SK-N-SH (cell line): ENCODE data around the gene RAI1.

Source experiments
- EZH2phosphoT487 ChIP-seq: fragments of 200-600 bp; sonication (generic); IDR thresholded peaks from 2 replicates; pipeline ENCODE4 v1.6.1; 2017; ENCODE audit warnings: low read depth, mixed run types, mild to moderate bottlenecking, antibody characterized with exemption, moderate library complexity, borderline replicate concordance
- GABPA ChIP-seq: IDR thresholded peaks from 2 replicates; pipeline ENCODE4 v1.4.0; 2012; ENCODE audit warnings: low read depth, mild to moderate bottlenecking
- GATA2 ChIP-seq: sonication (generic); formaldehyde crosslinking; IDR thresholded peaks from 2 replicates; pipeline ENCODE4 v1.5.0; 2020; ENCODE audit warnings: mild to moderate bottlenecking, missing genetic modification reagents
- JUND ChIP-seq: IDR thresholded peaks from 2 replicates; pipeline ENCODE4 v1.4.0; 2012
- RXRA ChIP-seq: IDR thresholded peaks from 2 replicates; pipeline ENCODE4 v1.4.0; 2012; ENCODE audit warnings: low read depth, mild to moderate bottlenecking, borderline replicate concordance
- TAF1 ChIP-seq: IDR thresholded peaks from 2 replicates; pipeline ENCODE4 v1.6.1; 2012; ENCODE audit warnings: low read depth, mild to moderate bottlenecking, low read length, moderate library complexity, borderline replicate concordance
- USF2 ChIP-seq: fragments of 150-350 bp; IDR thresholded peaks from 2 replicates; pipeline ENCODE4 v1.6.1; 2017; ENCODE audit warnings: antibody characterized with exemption, low read length, low read depth, borderline replicate concordance
- TF ChIP-seq, protein P1 (sequence below): fragments of 200-600 bp; sonication (generic); IDR thresholded peaks from 2 replicates; pipeline ENCODE4 v1.6.1; 2017; ENCODE audit warnings: antibody characterized with exemption, mild to moderate bottlenecking, moderate library complexity
- TF ChIP-seq, protein P2 (sequence below): IDR thresholded peaks from 2 replicates; pipeline ENCODE4; 2012
- TF ChIP-seq, protein P3 (sequence below): IDR thresholded peaks from 2 replicates; pipeline ENCODE4 v1.6.1; 2012; ENCODE audit warnings: mild to moderate bottlenecking, low read depth, low read length, moderate library complexity

- TF ChIP-seq EZH2phosphoT487 = no peak
- no peak for TF ChIP-seq JUND
- TF ChIP-seq, protein P1, sequence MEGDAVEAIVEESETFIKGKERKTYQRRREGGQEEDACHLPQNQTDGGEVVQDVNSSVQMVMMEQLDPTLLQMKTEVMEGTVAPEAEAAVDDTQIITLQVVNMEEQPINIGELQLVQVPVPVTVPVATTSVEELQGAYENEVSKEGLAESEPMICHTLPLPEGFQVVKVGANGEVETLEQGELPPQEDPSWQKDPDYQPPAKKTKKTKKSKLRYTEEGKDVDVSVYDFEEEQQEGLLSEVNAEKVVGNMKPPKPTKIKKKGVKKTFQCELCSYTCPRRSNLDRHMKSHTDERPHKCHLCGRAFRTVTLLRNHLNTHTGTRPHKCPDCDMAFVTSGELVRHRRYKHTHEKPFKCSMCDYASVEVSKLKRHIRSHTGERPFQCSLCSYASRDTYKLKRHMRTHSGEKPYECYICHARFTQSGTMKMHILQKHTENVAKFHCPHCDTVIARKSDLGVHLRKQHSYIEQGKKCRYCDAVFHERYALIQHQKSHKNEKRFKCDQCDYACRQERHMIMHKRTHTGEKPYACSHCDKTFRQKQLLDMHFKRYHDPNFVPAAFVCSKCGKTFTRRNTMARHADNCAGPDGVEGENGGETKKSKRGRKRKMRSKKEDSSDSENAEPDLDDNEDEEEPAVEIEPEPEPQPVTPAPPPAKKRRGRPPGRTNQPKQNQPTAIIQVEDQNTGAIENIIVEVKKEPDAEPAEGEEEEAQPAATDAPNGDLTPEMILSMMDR = no peak
- TF ChIP-seq, protein P2, sequence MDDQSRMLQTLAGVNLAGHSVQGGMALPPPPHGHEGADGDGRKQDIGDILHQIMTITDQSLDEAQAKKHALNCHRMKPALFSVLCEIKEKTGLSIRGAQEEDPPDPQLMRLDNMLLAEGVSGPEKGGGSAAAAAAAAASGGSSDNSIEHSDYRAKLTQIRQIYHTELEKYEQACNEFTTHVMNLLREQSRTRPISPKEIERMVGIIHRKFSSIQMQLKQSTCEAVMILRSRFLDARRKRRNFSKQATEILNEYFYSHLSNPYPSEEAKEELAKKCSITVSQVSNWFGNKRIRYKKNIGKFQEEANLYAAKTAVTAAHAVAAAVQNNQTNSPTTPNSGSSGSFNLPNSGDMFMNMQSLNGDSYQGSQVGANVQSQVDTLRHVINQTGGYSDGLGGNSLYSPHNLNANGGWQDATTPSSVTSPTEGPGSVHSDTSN = no peak
- TF ChIP-seq GABPA = no peak
- TF ChIP-seq TAF1 = no peak
- TF ChIP-seq, protein P3, sequence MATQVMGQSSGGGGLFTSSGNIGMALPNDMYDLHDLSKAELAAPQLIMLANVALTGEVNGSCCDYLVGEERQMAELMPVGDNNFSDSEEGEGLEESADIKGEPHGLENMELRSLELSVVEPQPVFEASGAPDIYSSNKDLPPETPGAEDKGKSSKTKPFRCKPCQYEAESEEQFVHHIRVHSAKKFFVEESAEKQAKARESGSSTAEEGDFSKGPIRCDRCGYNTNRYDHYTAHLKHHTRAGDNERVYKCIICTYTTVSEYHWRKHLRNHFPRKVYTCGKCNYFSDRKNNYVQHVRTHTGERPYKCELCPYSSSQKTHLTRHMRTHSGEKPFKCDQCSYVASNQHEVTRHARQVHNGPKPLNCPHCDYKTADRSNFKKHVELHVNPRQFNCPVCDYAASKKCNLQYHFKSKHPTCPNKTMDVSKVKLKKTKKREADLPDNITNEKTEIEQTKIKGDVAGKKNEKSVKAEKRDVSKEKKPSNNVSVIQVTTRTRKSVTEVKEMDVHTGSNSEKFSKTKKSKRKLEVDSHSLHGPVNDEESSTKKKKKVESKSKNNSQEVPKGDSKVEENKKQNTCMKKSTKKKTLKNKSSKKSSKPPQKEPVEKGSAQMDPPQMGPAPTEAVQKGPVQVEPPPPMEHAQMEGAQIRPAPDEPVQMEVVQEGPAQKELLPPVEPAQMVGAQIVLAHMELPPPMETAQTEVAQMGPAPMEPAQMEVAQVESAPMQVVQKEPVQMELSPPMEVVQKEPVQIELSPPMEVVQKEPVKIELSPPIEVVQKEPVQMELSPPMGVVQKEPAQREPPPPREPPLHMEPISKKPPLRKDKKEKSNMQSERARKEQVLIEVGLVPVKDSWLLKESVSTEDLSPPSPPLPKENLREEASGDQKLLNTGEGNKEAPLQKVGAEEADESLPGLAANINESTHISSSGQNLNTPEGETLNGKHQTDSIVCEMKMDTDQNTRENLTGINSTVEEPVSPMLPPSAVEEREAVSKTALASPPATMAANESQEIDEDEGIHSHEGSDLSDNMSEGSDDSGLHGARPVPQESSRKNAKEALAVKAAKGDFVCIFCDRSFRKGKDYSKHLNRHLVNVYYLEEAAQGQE = no peak
- TF ChIP-seq RXRA = no peak
- TF ChIP-seq GATA2 (CRISPR knock-in tag) = no peak
- TF ChIP-seq USF2 = no peak
Observed at GRCh38 chr17:17701658-17702057, 20.4 kb downstream of the RAI1 start.
